Measurements from ENCODE around the gene PARP6. TPM values are rescaled to one million over a fixed set of nuclear protein-coding genes. Genes with fewer than 3 reads are reported as not detected.

The PARP6 gene
- total RNA-seq, 6 experiments from 2014 or later: 7.9 to 23.0 (median 13.1) TPM

GRCh38 chr15:72249142-72249810 is 23.1 kb downstream of the PARP6 start:
- Histone ChIP-seq H3K9me3 (no peaks in the 10 kb centered on the region), H3K36me3 (peaks cover 0 to 6% (median 2%) of the 10 kb centered on the region in 4 donors), H3K4me1 (no peaks in the 10 kb centered on the region), H3K27me3 (no peaks in the 10 kb centered on the region), H3K27ac (no peak overlapping the region), H3K4me3 (no peak overlapping the region)
- TF ChIP-seq, protein P1, sequence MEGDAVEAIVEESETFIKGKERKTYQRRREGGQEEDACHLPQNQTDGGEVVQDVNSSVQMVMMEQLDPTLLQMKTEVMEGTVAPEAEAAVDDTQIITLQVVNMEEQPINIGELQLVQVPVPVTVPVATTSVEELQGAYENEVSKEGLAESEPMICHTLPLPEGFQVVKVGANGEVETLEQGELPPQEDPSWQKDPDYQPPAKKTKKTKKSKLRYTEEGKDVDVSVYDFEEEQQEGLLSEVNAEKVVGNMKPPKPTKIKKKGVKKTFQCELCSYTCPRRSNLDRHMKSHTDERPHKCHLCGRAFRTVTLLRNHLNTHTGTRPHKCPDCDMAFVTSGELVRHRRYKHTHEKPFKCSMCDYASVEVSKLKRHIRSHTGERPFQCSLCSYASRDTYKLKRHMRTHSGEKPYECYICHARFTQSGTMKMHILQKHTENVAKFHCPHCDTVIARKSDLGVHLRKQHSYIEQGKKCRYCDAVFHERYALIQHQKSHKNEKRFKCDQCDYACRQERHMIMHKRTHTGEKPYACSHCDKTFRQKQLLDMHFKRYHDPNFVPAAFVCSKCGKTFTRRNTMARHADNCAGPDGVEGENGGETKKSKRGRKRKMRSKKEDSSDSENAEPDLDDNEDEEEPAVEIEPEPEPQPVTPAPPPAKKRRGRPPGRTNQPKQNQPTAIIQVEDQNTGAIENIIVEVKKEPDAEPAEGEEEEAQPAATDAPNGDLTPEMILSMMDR (IDR thresholded peaks at IDR 0.05): no peak
- TF ChIP-seq POLR2A (IDR thresholded peaks at IDR 0.05): no peak
- DNase-seq (no peak), ATAC-seq (no peak)
- intact Hi-C loops (cut with DNase I): no loop called here
- WGBS (ENCODE audit: insufficient coverage, low coverage, low lambda C conversion rate, missing lambda C conversion rate): 63% methylated on average over 3 of the region's 3 CpGs

DNA sequence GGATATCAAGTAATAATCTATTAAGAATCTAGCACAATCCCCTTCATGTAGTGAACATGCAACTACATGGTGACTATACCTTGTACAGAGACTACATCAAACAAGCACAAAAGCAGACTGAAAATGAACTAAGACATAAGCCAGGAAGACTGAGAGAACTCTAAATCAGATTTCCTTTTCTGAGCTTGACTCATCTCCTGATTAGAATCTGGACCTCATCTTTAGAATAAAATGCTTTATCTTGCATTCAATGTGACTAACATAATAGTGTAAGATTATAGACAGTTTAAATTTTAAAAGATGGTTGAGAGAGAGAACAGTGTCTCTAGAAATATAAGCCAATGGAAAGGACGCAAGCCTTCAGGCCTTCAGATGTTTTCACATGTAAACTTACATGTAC is 23.8 kb downstream of the PARP6 start:
- ATAC-seq (no peak), DNase-seq (no peak)
- Histone ChIP-seq H3K27me3 (no peaks in the 10 kb centered on the region), H3K27ac (no peak overlapping the region), H3K9me3 (no peaks in the 10 kb centered on the region), H3K36me3 (peaks cover 0 to 4% (median under 1%) of the 10 kb centered on the region in 4 donors), H3K4me3 (no peak overlapping the region), H3K4me1 (no peaks in the 10 kb centered on the region)
- intact Hi-C loops (cut with DNase I): no loop called here
- TF ChIP-seq POLR2A (IDR thresholded peaks at IDR 0.05): no peak
- TF ChIP-seq, protein P1 (IDR thresholded peaks at IDR 0.05): no peak
- WGBS (ENCODE audit: insufficient coverage, low coverage, low lambda C conversion rate, missing lambda C conversion rate): 100% methylated on average over 1 of the region's 1 CpG

DNA sequence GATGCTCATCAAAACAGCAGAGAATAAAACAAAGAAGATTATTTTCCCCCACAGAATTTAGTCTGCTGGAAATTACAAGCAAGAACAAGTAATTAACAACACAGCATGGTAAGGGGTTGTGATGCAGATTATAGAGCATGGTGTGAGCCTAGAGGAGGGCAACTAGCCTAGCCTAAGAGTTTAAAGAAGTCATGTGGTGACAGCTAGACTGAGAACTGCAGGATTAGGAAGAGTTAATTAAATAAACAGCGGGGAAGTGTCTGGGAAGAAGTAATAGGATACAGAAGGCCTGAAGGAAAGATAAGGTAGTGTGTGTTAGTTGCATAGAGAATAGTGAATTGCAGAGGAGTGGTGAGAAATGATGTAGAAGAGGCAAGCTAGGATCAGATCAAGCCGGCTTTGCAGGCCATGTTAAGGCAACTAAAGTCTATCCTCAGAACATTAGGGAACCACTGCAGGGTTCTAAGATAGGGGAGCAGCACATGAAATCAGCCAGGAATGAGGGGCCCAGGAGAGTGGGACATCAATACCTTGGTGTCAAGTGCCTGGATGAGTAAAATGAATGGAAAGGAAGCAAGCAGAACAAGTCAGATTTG is 29.5 kb downstream of the PARP6 start:
- no peaks in the 10 kb centered on the region for H3K4me1 ChIP-seq
- H3K9me3 ChIP-seq: no peaks in the 10 kb centered on the region
- DNase-seq: no peak
- intact Hi-C loops (cut with DNase I): no loop called here
- no peaks in the 10 kb centered on the region for H3K27me3 ChIP-seq
- WGBS (ENCODE audit: insufficient coverage, low coverage, low lambda C conversion rate, missing lambda C conversion rate): 66% methylated on average over 2 of the region's 2 CpGs
- no peak overlapping the region for H3K4me3 ChIP-seq
- peaks cover 0 to 8% (median 2%) of the 10 kb centered on the region in 4 donors for H3K36me3 ChIP-seq
- TF ChIP-seq, protein P1 (IDR thresholded peaks at IDR 0.05): no peak
- TF ChIP-seq POLR2A (IDR thresholded peaks at IDR 0.05): no peak
- H3K27ac ChIP-seq: no peak overlapping the region
- ATAC-seq: no peak

DNA sequence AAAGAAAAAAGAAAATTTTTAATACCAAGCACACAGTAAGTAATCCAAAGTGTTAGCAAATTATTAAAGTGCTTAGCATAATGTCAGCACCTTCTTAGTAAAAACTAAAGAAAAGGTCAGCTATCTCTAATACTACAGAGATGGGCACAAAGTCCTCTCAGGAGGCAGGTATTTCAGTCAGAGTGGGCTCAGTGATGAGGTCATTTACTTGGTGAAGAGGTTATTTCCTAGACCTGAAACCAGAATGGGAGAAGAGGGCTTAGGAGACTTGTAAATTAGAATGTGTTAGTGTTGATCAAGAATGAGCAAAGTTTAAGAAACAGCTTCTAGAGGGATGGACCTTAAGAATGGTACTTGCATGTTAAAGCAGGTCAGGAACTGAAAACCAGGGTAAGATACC is 32.7 kb downstream of the PARP6 start:
- Histone ChIP-seq H3K4me3 (no peak overlapping the region), H3K4me1 (no peaks in the 10 kb centered on the region), H3K9me3 (no peaks in the 10 kb centered on the region), H3K36me3 (peaks cover 0 to 8% (median 2%) of the 10 kb centered on the region in 4 donors), H3K27ac (no peak overlapping the region), H3K27me3 (no peaks in the 10 kb centered on the region)
- intact Hi-C loops (cut with DNase I): no loop called here
- DNase-seq (no peak), ATAC-seq (no peak)
- TF ChIP-seq, protein P1 (IDR thresholded peaks at IDR 0.05): no peak
- no peak for TF ChIP-seq POLR2A (IDR thresholded peaks at IDR 0.05)

Data from right lobe of liver (tissue), 6 donors.